WTC11 (cell line): ENCODE data around the gene MXRA8. TPM values are rescaled to one million over a fixed set of nuclear protein-coding genes. Genes with fewer than 3 reads are reported as not detected.

Source experiments
- ATAC-seq: fragments of 200-7000 bp; cut with Tn5 transposase; 2 replicates; pipeline ENCODE4 v1.10.0; 2021; ENCODE audit warnings: mild to moderate bottlenecking, moderate library complexity
- CTCF ChIA-PET: fragments of 300-600 bp; sonication (Branson Sonifier 250); formaldehyde crosslinking; loops from one replicate; lab custom pipeline; 2021; ENCODE audit warnings: antibody characterized with exemption; lab: Charles Lee
- POLR2A ChIA-PET: fragments of 350-600 bp; sonication (Branson Sonifier 250); formaldehyde crosslinking; loops from one replicate; lab custom pipeline; 2021; ENCODE audit warnings: antibody characterized with exemption; lab: Charles Lee
- DNase-seq: peaks from one replicate; pipeline ENCODE4 v3.0.0; 2021; ENCODE audit warnings: low spot score
- H3K27ac Mint-ChIP-seq: 2 replicates; pipeline ENCODE4 v1.8.0; 2021; ENCODE audit warnings: mixed read lengths
- H3K27me3 Mint-ChIP-seq: 2 replicates; pipeline ENCODE4 v1.8.0; 2021; ENCODE audit warnings: low read depth, mild to moderate bottlenecking, moderate library complexity, mixed read lengths
- H3K36me3 Mint-ChIP-seq: 2 replicates; pipeline ENCODE4 v1.8.0; 2021; ENCODE audit warnings: mixed read lengths
- H3K4me1 Mint-ChIP-seq: 2 replicates; pipeline ENCODE4 v1.8.0; 2022; ENCODE audit warnings: mixed read lengths
- H3K4me3 Mint-ChIP-seq: 2 replicates; pipeline ENCODE4 v1.8.0; 2021; ENCODE audit warnings: mild to moderate bottlenecking, moderate library complexity, mixed read lengths
- H3K9me3 Mint-ChIP-seq: 2 replicates; pipeline ENCODE4 v1.8.0; 2021; ENCODE audit warnings: mixed read lengths
- AR ChIP-seq: fragments of 250-450 bp; sonication (Bioruptor Pico); IDR thresholded peaks from 2 replicates; pipeline ENCODE4 v1.9.0; 2021; ENCODE audit warnings: mild to moderate bottlenecking
- ATF6 ChIP-seq: sonication (generic); formaldehyde crosslinking; IDR thresholded peaks from 2 replicates; pipeline ENCODE4 v1.8.1; 2023; ENCODE audit warnings: mild to moderate bottlenecking, missing genetic modification reagents
- CREM ChIP-seq: sonication (generic); formaldehyde crosslinking; IDR thresholded peaks from 2 replicates; pipeline ENCODE4 v1.8.1; 2022; ENCODE audit warnings: mild to moderate bottlenecking, missing genetic modification reagents, moderate library complexity
- FOXJ3 ChIP-seq: sonication (generic); formaldehyde crosslinking; IDR thresholded peaks from 2 replicates; pipeline ENCODE4 v1.9.0; 2021; ENCODE audit warnings: missing genetic modification reagents, mild to moderate bottlenecking, borderline replicate concordance
- IRF2 ChIP-seq: sonication (generic); formaldehyde crosslinking; IDR thresholded peaks from 2 replicates; pipeline ENCODE4 v1.8.0; 2022; ENCODE audit warnings: low read depth, missing genetic modification reagents, borderline replicate concordance
- MAX ChIP-seq: sonication (generic); formaldehyde crosslinking; IDR thresholded peaks from 2 replicates; pipeline ENCODE4 v1.8.0; 2022; ENCODE audit warnings: mild to moderate bottlenecking, missing genetic modification reagents
- NFYB ChIP-seq: sonication (generic); formaldehyde crosslinking; conservative IDR thresholded peaks from 2 replicates; pipeline ENCODE4 v1.8.0; 2022; ENCODE audit warnings: low read depth, missing genetic modification reagents
- RELA ChIP-seq: sonication (generic); formaldehyde crosslinking; IDR thresholded peaks from 2 replicates; pipeline ENCODE4 v1.8.1; 2022; ENCODE audit warnings: missing genetic modification reagents, mild to moderate bottlenecking, borderline replicate concordance
- SP1 ChIP-seq: sonication (generic); formaldehyde crosslinking; conservative IDR thresholded peaks from 2 replicates; pipeline ENCODE4 v1.8.1; 2022; ENCODE audit warnings: missing genetic modification reagents
- TCF7 ChIP-seq: sonication (generic); formaldehyde crosslinking; IDR thresholded peaks from 2 replicates; pipeline ENCODE4 v1.8.0; 2022; ENCODE audit warnings: mild to moderate bottlenecking, low read depth, missing genetic modification reagents, moderate library complexity
- TEAD4 ChIP-seq: sonication (generic); formaldehyde crosslinking; IDR thresholded peaks from 2 replicates; pipeline ENCODE4 v1.8.0; 2022; ENCODE audit warnings: mild to moderate bottlenecking, missing genetic modification reagents
- USF2 ChIP-seq: sonication (generic); formaldehyde crosslinking; IDR thresholded peaks from 2 replicates; pipeline ENCODE4 v1.8.1; 2023; ENCODE audit warnings: mild to moderate bottlenecking, missing genetic modification reagents, moderate library complexity
- ZBTB43 ChIP-seq: sonication (generic); formaldehyde crosslinking; IDR thresholded peaks from 2 replicates; pipeline ENCODE4 v1.8.1; 2023; ENCODE audit warnings: mild to moderate bottlenecking, missing genetic modification reagents
- ZNF317 ChIP-seq: sonication (generic); formaldehyde crosslinking; IDR thresholded peaks from 2 replicates; pipeline ENCODE4 v1.8.1; 2023; ENCODE audit warnings: low read depth, mild to moderate bottlenecking, moderate library complexity, missing genetic modification reagents, borderline replicate concordance
- ZNF423 ChIP-seq: fragments of 250-450 bp; sonication (Bioruptor Pico); IDR thresholded peaks from 2 replicates; pipeline ENCODE4 v2.1.2; 2022; ENCODE audit warnings: mild to moderate bottlenecking, moderate library complexity
- ZNF671 ChIP-seq: fragments of 250-450 bp; sonication (Bioruptor Pico); IDR thresholded peaks from 2 replicates; pipeline ENCODE4 v1.8.0; 2021; ENCODE audit warnings: mild to moderate bottlenecking
- total RNA-seq: library from RNA; stranded (reverse); gene quantifications from 3 replicates; pipeline ENCODE4 v1.2.3, GENCODE V29; 2021
- TF ChIP-seq, protein P1 (sequence below): sonication (generic); formaldehyde crosslinking; IDR thresholded peaks from 2 replicates; pipeline ENCODE4 v1.8.0; 2022; ENCODE audit warnings: missing genetic modification reagents
- TF ChIP-seq, protein P2 (sequence below): sonication (generic); formaldehyde crosslinking; IDR thresholded peaks from 2 replicates; pipeline ENCODE4 v1.8.1; 2022; ENCODE audit warnings: missing genetic modification reagents, borderline replicate concordance

The MXRA8 gene
- total RNA-seq, 1 experiment from 2014 or later, result 6.7 TPM

- DNase-seq, result peak; percentile 89
- TF ChIP-seq AR (CRISPR knock-in tag) (no peak), ZBTB43 (CRISPR knock-in tag) (peak; percentile 92), ZNF671 (CRISPR knock-in tag) (no peak), MAX (CRISPR knock-in tag) (peak; percentile 96), ZNF423 (CRISPR knock-in tag) (no peak), TCF7 (CRISPR knock-in tag) (peak; percentile 82; the same call in 1 of the 2 replicates), ATF6 (no peak), USF2 (CRISPR knock-in tag) (peak; percentile 77), FOXJ3 (CRISPR knock-in tag) (no peak), SP1 (peak; percentile 71; the same call in 1 of the 2 replicates), CREM (peak; percentile 92), IRF2 (CRISPR knock-in tag) (0 out of 2 replicates have a peak, but pooled peaks have one; percentile 51), NFYB (CRISPR knock-in tag) (peak; percentile 38; the same call in 1 of the 2 replicates), ZNF317 (no peak), RELA (CRISPR knock-in tag) (peak; percentile 61; the same call in 1 of the 2 replicates), TEAD4 (CRISPR knock-in tag) (peak; percentile 55; the same call in 1 of the 2 replicates)
- TF ChIP-seq, protein P1, sequence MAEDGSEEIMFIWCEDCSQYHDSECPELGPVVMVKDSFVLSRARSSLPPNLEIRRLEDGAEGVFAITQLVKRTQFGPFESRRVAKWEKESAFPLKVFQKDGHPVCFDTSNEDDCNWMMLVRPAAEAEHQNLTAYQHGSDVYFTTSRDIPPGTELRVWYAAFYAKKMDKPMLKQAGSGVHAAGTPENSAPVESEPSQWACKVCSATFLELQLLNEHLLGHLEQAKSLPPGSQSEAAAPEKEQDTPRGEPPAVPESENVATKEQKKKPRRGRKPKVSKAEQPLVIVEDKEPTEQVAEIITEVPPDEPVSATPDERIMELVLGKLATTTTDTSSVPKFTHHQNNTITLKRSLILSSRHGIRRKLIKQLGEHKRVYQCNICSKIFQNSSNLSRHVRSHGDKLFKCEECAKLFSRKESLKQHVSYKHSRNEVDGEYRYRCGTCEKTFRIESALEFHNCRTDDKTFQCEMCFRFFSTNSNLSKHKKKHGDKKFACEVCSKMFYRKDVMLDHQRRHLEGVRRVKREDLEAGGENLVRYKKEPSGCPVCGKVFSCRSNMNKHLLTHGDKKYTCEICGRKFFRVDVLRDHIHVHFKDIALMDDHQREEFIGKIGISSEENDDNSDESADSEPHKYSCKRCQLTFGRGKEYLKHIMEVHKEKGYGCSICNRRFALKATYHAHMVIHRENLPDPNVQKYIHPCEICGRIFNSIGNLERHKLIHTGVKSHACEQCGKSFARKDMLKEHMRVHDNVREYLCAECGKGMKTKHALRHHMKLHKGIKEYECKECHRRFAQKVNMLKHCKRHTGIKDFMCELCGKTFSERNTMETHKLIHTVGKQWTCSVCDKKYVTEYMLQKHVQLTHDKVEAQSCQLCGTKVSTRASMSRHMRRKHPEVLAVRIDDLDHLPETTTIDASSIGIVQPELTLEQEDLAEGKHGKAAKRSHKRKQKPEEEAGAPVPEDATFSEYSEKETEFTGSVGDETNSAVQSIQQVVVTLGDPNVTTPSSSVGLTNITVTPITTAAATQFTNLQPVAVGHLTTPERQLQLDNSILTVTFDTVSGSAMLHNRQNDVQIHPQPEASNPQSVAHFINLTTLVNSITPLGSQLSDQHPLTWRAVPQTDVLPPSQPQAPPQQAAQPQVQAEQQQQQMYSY (CRISPR knock-in tag), result no peak
- TF ChIP-seq, protein P2, sequence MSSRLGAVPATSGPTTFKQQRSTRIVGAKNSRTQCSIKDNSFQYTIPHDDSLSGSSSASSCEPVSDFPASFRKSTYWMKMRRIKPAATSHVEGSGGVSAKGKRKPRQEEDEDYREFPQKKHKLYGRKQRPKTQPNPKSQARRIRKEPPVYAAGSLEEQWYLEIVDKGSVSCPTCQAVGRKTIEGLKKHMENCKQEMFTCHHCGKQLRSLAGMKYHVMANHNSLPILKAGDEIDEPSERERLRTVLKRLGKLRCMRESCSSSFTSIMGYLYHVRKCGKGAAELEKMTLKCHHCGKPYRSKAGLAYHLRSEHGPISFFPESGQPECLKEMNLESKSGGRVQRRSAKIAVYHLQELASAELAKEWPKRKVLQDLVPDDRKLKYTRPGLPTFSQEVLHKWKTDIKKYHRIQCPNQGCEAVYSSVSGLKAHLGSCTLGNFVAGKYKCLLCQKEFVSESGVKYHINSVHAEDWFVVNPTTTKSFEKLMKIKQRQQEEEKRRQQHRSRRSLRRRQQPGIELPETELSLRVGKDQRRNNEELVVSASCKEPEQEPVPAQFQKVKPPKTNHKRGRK (CRISPR knock-in tag), result 0 out of 2 replicates have a peak, but pooled peaks have one; percentile 74
Observed at GRCh38 chr1:1406821-1407635, 48.7 kb upstream of the MXRA8 start, which contains the start of gene MRPL20. MRPL20 (minus strand) TSS chr1:1407293; CDS start chr1:1407217, 76 bp downstream.

More at GRCh38 chr1:1406821-1407635, 48.7 kb upstream of the MXRA8 start, which contains the start of gene MRPL20:
- Mint-ChIP-seq H3K36me3 (peaks cover 46% of the 10 kb centered on the region), H3K4me3 (peak within 1 kb of the TSS; percentile 87), H3K9me3 (peaks cover 5% of the 10 kb centered on the region), H3K27ac (peak within 1 kb of the TSS; percentile 84), H3K4me1 (peaks cover 46% of the 10 kb centered on the region), H3K27me3 (peaks cover 4% of the 10 kb centered on the region; the same call in 1 of the 2 replicates)
- POLR2A ChIA-PET, result interaction anchor here (0.6 to 1.8 kb wide), 7 partner anchors 8 to 31 kb away, joined by 3 to 7 read pairs (median 5); partner anchors contain the start of genes AURKAIP1, CCNL2 and VWA1
- ATAC-seq, result peak; percentile 75
- CTCF ChIA-PET, result interaction anchor here (0.5 to 1.6 kb wide), 8 partner anchors 8 to 98 kb away, joined by 3 to 7 read pairs (median 4); partner anchors contain the start of gene CCNL2
